H1 (cell line): ENCODE measurements around the gene MPRIP. TPM values are rescaled to one million over a fixed set of nuclear protein-coding genes. Genes with fewer than 3 reads are reported as not detected.

Source experiments
- CBX5 ChIP-seq: fragments of 300-800, 300-1000 bp; sonication (generic); IDR thresholded peaks from 2 replicates; pipeline ENCODE4 v1.7.1; 2016; ENCODE audit warnings: antibody characterized with exemption, low read length, low read depth
- JUN ChIP-seq: IDR thresholded peaks from 2 replicates; pipeline ENCODE4 v1.6.1; 2011; ENCODE audit warnings: low read depth, mild to moderate bottlenecking, improper control_type of control experiment, low read length
- KDM1A ChIP-seq: fragments of 200-600, 300-600 bp; sonication (generic); IDR thresholded peaks from 2 replicates; pipeline ENCODE4 v1.7.1; 2016; ENCODE audit warnings: mild to moderate bottlenecking, low read length, borderline replicate concordance
- POU5F1 ChIP-seq: IDR thresholded peaks from 2 replicates; pipeline ENCODE4 v1.6.1; 2011; ENCODE audit warnings: low read depth, mild to moderate bottlenecking, low read length, moderate library complexity
- SUZ12 ChIP-seq: fragments of 200-600 bp; sonication (generic); IDR thresholded peaks from 2 replicates; pipeline ENCODE4 v1.6.1; 2012; ENCODE audit warnings: mild to moderate bottlenecking, inconsistent platforms, low read length, moderate library complexity, mixed read lengths
- YY1 ChIP-seq: IDR thresholded peaks from 2 replicates; pipeline ENCODE4 v1.6.1; 2011; ENCODE audit warnings: low read depth, mild to moderate bottlenecking, low read length
- polyA plus RNA-seq, 7 experiments: library from polyadenylated mRNA; depleted of rRNA in 3 of 7; stranded (reverse) in 5 of 7; unstranded in 2 of 7; fragments of >200 nt in 5 of 7; fragments of 200-250 nt in 2 of 7; gene quantifications; 1 replicate in 5 of 7; 2 replicates in 1 of 7; 4 replicates in 1 of 7; pipeline versions ENCODE4 v1.2.1 to v1.2.3, GENCODE V29; 2011 to 2013; ENCODE audit warnings: missing spikeins in 2 of 7, mixed read lengths in 2 of 7
- total RNA-seq: library from RNA; stranded (reverse); fragmentation: NEBNext Ultra II Directional; extraction: Animal tissue kit (Norgen Biotek cat#: 25700); gene quantifications from 2 replicates; pipeline ENCODE4 v1.2.1, GENCODE V29; 2021

The MPRIP gene
- total and polyA plus RNA-seq, 2 of the 8 experiments (the other 6 are each of a cell fraction or from before 2014, with no cell fraction given) = 48.6 to 146 TPM

- TF ChIP-seq JUN (no peak), SUZ12 (no peak), YY1 (no peak), POU5F1 (no peak), KDM1A (no peak), CBX5 (no peak)
Observed at GRCh38 chr17:17204635-17205231, 162.5 kb downstream of the MPRIP start (continued).
